KG1 (cell line): ENCODE results near the gene ITPRID1.
"Not testable (repeated sequence)": the region's sequence is repeated elsewhere in the genome, so short reads cannot be mapped to it uniquely, and the experiment has no call there.

ENCODE experiments used
- DNase-seq: peaks from one replicate; lab custom pipeline; 2025; lab: John Stamatoyannopoulos, UW

The ITPRID1 gene

GRCh38 chr7:31513790-31514189 is at the start of gene ITPRID1:
Gene ITPRID1, plus strand, starts transcription at chr7:31514090. Its CDS starts 38,935 bp downstream, at chr7:31553025.
- no peak for DNase-seq

GRCh38 chr7:31464601-31465000 is 49.3 kb upstream of the ITPRID1 start:
- no peak for DNase-seq

GRCh38 chr7:31465285-31465684 is 48.6 kb upstream of the ITPRID1 start:
- no peak for DNase-seq

GRCh38 chr7:31466036-31466435 is 47.9 kb upstream of the ITPRID1 start:
- DNase-seq = no peak

- not testable (repeated sequence) for DNase-seq
Measured at GRCh38 chr7:31470883-31471282, 43.0 kb upstream of the ITPRID1 start.

- no peak for DNase-seq
Measured at GRCh38 chr7:31475368-31475767, 38.5 kb upstream of the ITPRID1 start.

GRCh38 chr7:31476073-31476745 is 37.7 kb upstream of the ITPRID1 start:
- DNase-seq = no peak

GRCh38 chr7:31476941-31477677 is 36.8 kb upstream of the ITPRID1 start:
- no peak for DNase-seq

GRCh38 chr7:31478018-31478417 is 35.9 kb upstream of the ITPRID1 start:
- DNase-seq = no peak

- DNase-seq = no peak
Measured at GRCh38 chr7:31478721-31479120, 35.2 kb upstream of the ITPRID1 start.

GRCh38 chr7:31487071-31487470 is 26.8 kb upstream of the ITPRID1 start:
- DNase-seq = no peak

- DNase-seq = no peak
Measured at GRCh38 chr7:31487476-31487875, 26.4 kb upstream of the ITPRID1 start.

- peak; percentile 4 for DNase-seq
Measured at GRCh38 chr7:31488562-31489203, 25.2 kb upstream of the ITPRID1 start.

GRCh38 chr7:31490796-31491314 is 23.0 kb upstream of the ITPRID1 start:
- no peak for DNase-seq

GRCh38 chr7:31492086-31492485 is 21.8 kb upstream of the ITPRID1 start:
- no peak for DNase-seq

GRCh38 chr7:31493714-31494181 is 20.1 kb upstream of the ITPRID1 start:
- no peak for DNase-seq

GRCh38 chr7:31494421-31494820 is 19.5 kb upstream of the ITPRID1 start:
- DNase-seq = no peak

GRCh38 chr7:31495653-31496052 is 18.2 kb upstream of the ITPRID1 start:
- DNase-seq = no peak

GRCh38 chr7:31497516-31497915 is 16.4 kb upstream of the ITPRID1 start:
- DNase-seq = no peak

- no peak for DNase-seq
Measured at GRCh38 chr7:31500656-31501055, 13.2 kb upstream of the ITPRID1 start.

- DNase-seq = no peak
Measured at GRCh38 chr7:31508823-31509222, 5.1 kb upstream of the ITPRID1 start.

- DNase-seq = no peak
Measured at GRCh38 chr7:31512166-31512565, 1.7 kb upstream of the ITPRID1 start.
